Hepatocyte (in vitro differentiated cells): ENCODE measurements around the gene ITIH1. TPM values are rescaled to one million over a fixed set of nuclear protein-coding genes. Genes with fewer than 3 reads are reported as not detected.
"Not testable (repeated sequence)": the region's sequence is repeated elsewhere in the genome, so short reads cannot be mapped to it uniquely, and the experiment has no call there.

Experiments
- DNase-seq: peaks from one replicate; pipeline ENCODE4 v3.0.0-alpha.2; 2016; ENCODE audit warnings: low spot score
- H2AFZ ChIP-seq: fragments of 200-600 bp; sonication (generic); 2 replicates; pipeline ENCODE4 v1.6.0; 2016; ENCODE audit warnings: antibody characterized with exemption, mild to moderate bottlenecking
- H3K27ac ChIP-seq: fragments of 200-600 bp; sonication (generic); 2 replicates; pipeline ENCODE4 v1.5.1; 2016; ENCODE audit warnings: mild to moderate bottlenecking
- H3K27me3 ChIP-seq: fragments of 200-600 bp; sonication (generic); 2 replicates; pipeline ENCODE4 v1.6.1; 2016
- H3K36me3 ChIP-seq: fragments of 200-600 bp; sonication (generic); replicated peaks from 2 replicates; pipeline ENCODE4 v1.5.1; 2016; ENCODE audit warnings: low read depth; ENCODE audit not compliant: insufficient read depth
- H3K4me1 ChIP-seq: fragments of 200-600 bp; sonication (generic); 2 replicates; pipeline ENCODE4 v1.5.1; 2016; ENCODE audit warnings: mild to moderate bottlenecking, moderate library complexity; ENCODE audit not compliant: insufficient read depth
- H3K4me2 ChIP-seq: fragments of 200-600 bp; sonication (generic); 2 replicates; pipeline ENCODE4 v1.6.0; 2016
- H3K4me3 ChIP-seq: fragments of 200-600 bp; sonication (generic); 2 replicates; pipeline ENCODE4 v1.5.1; 2016; ENCODE audit warnings: mild to moderate bottlenecking
- H3K79me2 ChIP-seq: fragments of 200-600 bp; sonication (generic); 2 replicates; pipeline ENCODE4 v1.6.0; 2017; ENCODE audit warnings: mild to moderate bottlenecking
- H3K9me2 ChIP-seq: fragments of 200-600 bp; sonication (generic); replicated peaks from 2 replicates; pipeline ENCODE4 v1.6.0; 2017; ENCODE audit warnings: mild to moderate bottlenecking; ENCODE audit not compliant: insufficient read depth
- H3K9me3 ChIP-seq: fragments of 200-600 bp; sonication (generic); 2 replicates; pipeline ENCODE4 v1.5.1; 2016; ENCODE audit warnings: low read depth, mild to moderate bottlenecking
- H4K20me1 ChIP-seq: fragments of 200-600 bp; sonication (generic); 2 replicates; pipeline ENCODE4 v1.6.0; 2016; ENCODE audit warnings: mild to moderate bottlenecking; ENCODE audit not compliant: insufficient read depth, poor library complexity, severe bottlenecking
- EZH2 ChIP-seq: fragments of 200-600 bp; sonication (generic); IDR thresholded peaks from 2 replicates; pipeline ENCODE4 v1.6.1; 2016; ENCODE audit warnings: antibody characterized with exemption, mild to moderate bottlenecking, borderline replicate concordance
- EZH2phosphoT487 ChIP-seq: fragments of 200-600 bp; sonication (generic); IDR thresholded peaks from one replicate; pipeline ENCODE4 v1.6.1; 2018; ENCODE audit warnings: antibody characterized with exemption, mild to moderate bottlenecking, low read depth, moderate library complexity; ENCODE audit not compliant: unreplicated experiment, severe bottlenecking
- WGBS: methylation state at CpG from one replicate; pipeline ENCODE4 v1.1.6; 2016; ENCODE audit warnings: low lambda C conversion rate; ENCODE audit errors: missing lambda C conversion rate; 5-methylcytosine and 5-hydroxymethylcytosine counted together
- polyA plus RNA-seq: library from polyadenylated mRNA; unstranded; fragments of >200 nt; fragmentation: Nextera tagmentation; extraction: Ambion mirVana; gene quantifications from 2 replicates; pipeline ENCODE4 v1.2.1, GENCODE V29; 2016
- total RNA-seq: library from RNA; depleted of rRNA; stranded (reverse); fragments of >200 nt; gene quantifications from 2 replicates; pipeline ENCODE4 v1.2.3, GENCODE V29; 2014
- TF ChIP-seq, protein P1 (sequence below): fragments of 200-600 bp; sonication (generic); IDR thresholded peaks from 2 replicates; pipeline ENCODE4 v1.5.1; 2016; ENCODE audit warnings: antibody characterized with exemption, mild to moderate bottlenecking; ENCODE audit not compliant: poor library complexity

Gene ITIH1
- total and polyA plus RNA-seq, 2 experiments from 2014 or later, result 154 to 250 TPM

DNA sequence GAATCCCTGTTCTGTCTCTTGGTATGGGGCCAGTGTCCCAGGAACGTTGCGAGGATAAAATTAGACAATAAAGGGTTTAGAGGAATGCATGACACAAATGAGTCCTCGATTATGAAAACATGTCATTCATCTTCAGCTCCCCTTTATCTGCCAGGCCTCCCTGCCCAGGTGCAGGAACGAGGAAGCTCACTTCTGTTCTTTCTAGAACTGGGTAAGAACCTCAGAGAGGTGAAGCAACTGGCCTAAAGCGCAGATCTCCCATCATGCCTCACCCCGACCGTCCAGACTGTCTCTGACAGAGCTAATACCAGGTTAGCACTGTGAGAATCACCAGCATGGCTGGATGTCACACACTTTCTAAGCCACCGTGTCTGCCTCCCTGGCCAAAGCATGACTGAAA is 1.5 kb upstream of the ITIH1 start:
- H3K27ac ChIP-seq, result peak overlapping the region; percentile 63
- no peak overlapping the region for H2AFZ ChIP-seq
- no peaks in the 10 kb centered on the region for H4K20me1 ChIP-seq
- WGBS, result 57% methylated on average over 8 of the region's 8 CpGs
- H3K36me3 ChIP-seq, result no peaks in the 10 kb centered on the region
- TF ChIP-seq, protein P1, sequence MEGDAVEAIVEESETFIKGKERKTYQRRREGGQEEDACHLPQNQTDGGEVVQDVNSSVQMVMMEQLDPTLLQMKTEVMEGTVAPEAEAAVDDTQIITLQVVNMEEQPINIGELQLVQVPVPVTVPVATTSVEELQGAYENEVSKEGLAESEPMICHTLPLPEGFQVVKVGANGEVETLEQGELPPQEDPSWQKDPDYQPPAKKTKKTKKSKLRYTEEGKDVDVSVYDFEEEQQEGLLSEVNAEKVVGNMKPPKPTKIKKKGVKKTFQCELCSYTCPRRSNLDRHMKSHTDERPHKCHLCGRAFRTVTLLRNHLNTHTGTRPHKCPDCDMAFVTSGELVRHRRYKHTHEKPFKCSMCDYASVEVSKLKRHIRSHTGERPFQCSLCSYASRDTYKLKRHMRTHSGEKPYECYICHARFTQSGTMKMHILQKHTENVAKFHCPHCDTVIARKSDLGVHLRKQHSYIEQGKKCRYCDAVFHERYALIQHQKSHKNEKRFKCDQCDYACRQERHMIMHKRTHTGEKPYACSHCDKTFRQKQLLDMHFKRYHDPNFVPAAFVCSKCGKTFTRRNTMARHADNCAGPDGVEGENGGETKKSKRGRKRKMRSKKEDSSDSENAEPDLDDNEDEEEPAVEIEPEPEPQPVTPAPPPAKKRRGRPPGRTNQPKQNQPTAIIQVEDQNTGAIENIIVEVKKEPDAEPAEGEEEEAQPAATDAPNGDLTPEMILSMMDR, result no peak
- TF ChIP-seq EZH2phosphoT487, result no peak
- no peak for TF ChIP-seq EZH2
- DNase-seq, result no peak
- H3K4me1 ChIP-seq, result peaks cover 24% of the 10 kb centered on the region
- H3K4me2 ChIP-seq, result peak overlapping the region; percentile 21
- no peaks in the 10 kb centered on the region for H3K9me2 ChIP-seq
- no peaks in the 10 kb centered on the region for H3K27me3 ChIP-seq
- H3K4me3 ChIP-seq, result no peak overlapping the region
- H3K79me2 ChIP-seq, result peaks cover 2% of the 10 kb centered on the region
- H3K9me3 ChIP-seq, result no peaks in the 10 kb centered on the region

DNA sequence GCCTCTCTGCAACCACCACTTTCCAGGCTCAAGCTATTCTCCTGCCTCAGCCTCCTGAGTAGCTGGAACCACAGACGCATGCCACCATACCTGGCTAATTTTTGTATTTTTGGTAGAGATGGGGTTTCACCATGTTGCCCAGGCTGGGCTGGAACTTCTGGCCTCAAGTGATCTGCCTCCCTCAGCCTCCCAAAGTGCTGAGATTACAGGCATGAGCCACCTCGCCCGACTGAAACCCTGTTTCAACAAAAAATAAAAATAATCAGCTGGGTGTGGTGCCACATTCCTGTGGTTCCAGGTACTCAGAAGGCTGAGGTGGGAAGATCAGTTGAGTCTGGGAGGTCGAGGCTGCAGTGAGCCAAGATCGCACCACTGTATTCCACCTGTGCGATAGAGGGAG is 913 bp upstream of the ITIH1 start:
- H3K9me3 ChIP-seq, H2AFZ ChIP-seq: not testable (repeated sequence)
- H3K27ac ChIP-seq, result peak overlapping the region; percentile 63

DNA sequence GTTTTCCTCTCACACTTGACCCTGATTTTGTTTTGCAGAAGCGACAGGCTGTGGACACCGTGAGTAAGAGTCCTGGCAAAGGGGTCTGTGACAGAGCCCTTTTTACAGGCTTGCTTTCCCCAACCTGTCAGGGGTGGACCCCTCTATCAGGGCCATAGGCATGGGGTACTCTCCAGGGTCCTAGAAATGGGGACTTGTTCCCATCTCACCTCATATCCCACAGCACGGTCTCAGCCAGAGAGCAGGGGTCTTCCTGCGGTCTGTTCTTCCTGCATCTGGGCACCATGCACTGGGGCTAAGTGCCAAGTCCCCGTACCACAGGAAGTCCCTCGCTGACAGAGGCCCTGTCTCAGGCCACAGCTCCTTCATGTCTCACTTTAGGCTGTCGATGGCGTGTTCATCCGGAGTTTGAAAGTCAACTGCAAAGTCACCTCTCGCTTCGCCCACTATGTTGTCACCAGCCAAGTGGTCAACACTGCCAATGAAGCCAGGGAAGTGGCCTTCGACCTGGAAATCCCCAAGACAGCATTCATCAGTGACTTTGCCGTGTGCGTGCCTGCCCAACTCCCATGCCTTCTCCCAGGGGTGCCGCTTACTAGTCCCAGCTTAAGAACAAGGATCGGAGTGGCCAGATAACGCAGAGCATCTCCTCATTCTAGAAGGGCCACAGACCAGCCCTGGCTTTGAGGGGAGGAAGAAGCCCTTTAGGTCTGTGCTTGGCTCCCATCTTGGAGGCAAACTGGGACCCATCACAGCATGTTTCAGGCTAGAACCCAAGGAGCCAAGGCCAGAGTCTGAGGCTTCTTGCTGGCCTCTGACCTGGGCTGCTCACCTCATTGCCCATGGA is 783 bp downstream of the ITIH1 start:
- no peaks in the 10 kb centered on the region for H3K9me3 ChIP-seq
- no peaks in the 10 kb centered on the region for H3K79me2 ChIP-seq
- DNase-seq, result peak; percentile 3
- TF ChIP-seq EZH2 (no peak), EZH2phosphoT487 (no peak)
- TF ChIP-seq, protein P1, result no peak
- no peak overlapping the region for H2AFZ ChIP-seq
- H4K20me1 ChIP-seq, result no peaks in the 10 kb centered on the region
- H3K27me3 ChIP-seq, result no peaks in the 10 kb centered on the region
- H3K27ac ChIP-seq, result no peak overlapping the region
- H3K4me2 ChIP-seq, result no peak overlapping the region
- 93% methylated on average over 17 of the region's 17 CpGs for WGBS
- no peak overlapping the region for H3K4me3 ChIP-seq
- H3K9me2 ChIP-seq, result no peaks in the 10 kb centered on the region
- H3K4me1 ChIP-seq, result peaks cover 19% of the 10 kb centered on the region
- H3K36me3 ChIP-seq, result no peaks in the 10 kb centered on the region

More for the DNA sequence above, 913 bp upstream of the ITIH1 start:
- H3K4me3 ChIP-seq, H3K4me2 ChIP-seq, H3K27me3 ChIP-seq, H4K20me1 ChIP-seq, H3K9me2 ChIP-seq, DNase-seq, H3K36me3 ChIP-seq, H3K79me2 ChIP-seq: not testable (repeated sequence)
- 74% methylated on average over 6 of the region's 6 CpGs for WGBS
- peaks cover 19% of the 10 kb centered on the region for H3K4me1 ChIP-seq

- WGBS, result 91% methylated on average over 11 of the region's 11 CpGs
- Histone ChIP-seq H2AFZ (no peak overlapping the region), H3K4me3 (no peak overlapping the region), H3K27ac (no peak overlapping the region), H3K4me1 (peaks cover 19% of the 10 kb centered on the region), H3K36me3 (no peaks in the 10 kb centered on the region), H3K9me2 (no peaks in the 10 kb centered on the region), H3K4me2 (no peak overlapping the region), H3K9me3 (no peaks in the 10 kb centered on the region), H4K20me1 (no peaks in the 10 kb centered on the region), H3K79me2 (no peaks in the 10 kb centered on the region), H3K27me3 (no peaks in the 10 kb centered on the region)
- DNase-seq, result no peak
- TF ChIP-seq EZH2, result no peak
- TF ChIP-seq, protein P1, result no peak
- no peak for TF ChIP-seq EZH2phosphoT487
These were observed 1.8 kb downstream of the ITIH1 start for GRCh38 chr3:52779011-52779836.
